Activated CD4-positive, alpha-beta T cell treated with anti-CD3 and anti-CD28 coated beads for 36 hours (primary cell): ENCODE results near the gene ATAD3A. TPM values are rescaled to one million over a fixed set of nuclear protein-coding genes. Genes with fewer than 3 reads are reported as not detected.
"Not testable (repeated sequence)": the region's sequence is repeated elsewhere in the genome, so short reads cannot be mapped to it uniquely, and the experiment has no call there.

Experiments used
- ATAC-seq: fragments of 200-7000 bp; cut with Tn5 transposase; one replicate; pipeline ENCODE4 v1.10.0; 2021; ENCODE audit warnings: mild to moderate bottlenecking, moderate library complexity
- CTCF ChIA-PET: fragments of 350-600 bp; sonication (Branson Sonifier 250); formaldehyde crosslinking; loops from one replicate; lab custom pipeline; 2021; ENCODE audit warnings: antibody characterized with exemption; lab: Charles Lee
- POLR2A ChIA-PET: fragments of 350-600 bp; sonication (Branson Sonifier 250); formaldehyde crosslinking; loops from one replicate; lab custom pipeline; 2021; ENCODE audit warnings: antibody characterized with exemption, inconsistent platforms; lab: Charles Lee
- DNase-seq: peaks from one replicate; pipeline ENCODE4 v3.0.0-alpha.2; 2020
- H3K27ac Mint-ChIP-seq: one replicate; pipeline ENCODE4 v1.8.0; 2021; ENCODE audit warnings: mixed read lengths
- H3K27me3 Mint-ChIP-seq: one replicate; pipeline ENCODE4 v1.8.0; 2021; ENCODE audit warnings: mixed read lengths
- H3K36me3 Mint-ChIP-seq: one replicate; pipeline ENCODE4 v1.8.0; 2021; ENCODE audit warnings: low read depth, mixed read lengths
- H3K4me1 Mint-ChIP-seq: one replicate; pipeline ENCODE4 v1.8.0; 2021; ENCODE audit warnings: mixed read lengths
- H3K4me3 Mint-ChIP-seq: one replicate; pipeline ENCODE4 v1.8.0; 2021; ENCODE audit warnings: mild to moderate bottlenecking, moderate library complexity, mixed read lengths
- H3K9me3 Mint-ChIP-seq: one replicate; pipeline ENCODE4 v1.8.0; 2021; ENCODE audit warnings: low read depth, mixed read lengths
- intact Hi-C, 2 experiments: fragments of 100-400 bp; cut with DNase I in 1 of 2; cut with micrococcal nuclease in 1 of 2; formaldehyde crosslinking; loops; one replicate each; pipeline versions ENCODE4 v1.14.2 to v1.15.1; 2022 to 2024; cut with DNase I, micrococcal nuclease
- total RNA-seq, 2 experiments: library from RNA; stranded (reverse); gene quantifications; one replicate each; pipeline ENCODE4 v1.2.3, GENCODE V29; 2021

Gene ATAD3A
- total RNA-seq, 2 experiments from 2014 or later = 39.9 to 42.9 TPM

DNA sequence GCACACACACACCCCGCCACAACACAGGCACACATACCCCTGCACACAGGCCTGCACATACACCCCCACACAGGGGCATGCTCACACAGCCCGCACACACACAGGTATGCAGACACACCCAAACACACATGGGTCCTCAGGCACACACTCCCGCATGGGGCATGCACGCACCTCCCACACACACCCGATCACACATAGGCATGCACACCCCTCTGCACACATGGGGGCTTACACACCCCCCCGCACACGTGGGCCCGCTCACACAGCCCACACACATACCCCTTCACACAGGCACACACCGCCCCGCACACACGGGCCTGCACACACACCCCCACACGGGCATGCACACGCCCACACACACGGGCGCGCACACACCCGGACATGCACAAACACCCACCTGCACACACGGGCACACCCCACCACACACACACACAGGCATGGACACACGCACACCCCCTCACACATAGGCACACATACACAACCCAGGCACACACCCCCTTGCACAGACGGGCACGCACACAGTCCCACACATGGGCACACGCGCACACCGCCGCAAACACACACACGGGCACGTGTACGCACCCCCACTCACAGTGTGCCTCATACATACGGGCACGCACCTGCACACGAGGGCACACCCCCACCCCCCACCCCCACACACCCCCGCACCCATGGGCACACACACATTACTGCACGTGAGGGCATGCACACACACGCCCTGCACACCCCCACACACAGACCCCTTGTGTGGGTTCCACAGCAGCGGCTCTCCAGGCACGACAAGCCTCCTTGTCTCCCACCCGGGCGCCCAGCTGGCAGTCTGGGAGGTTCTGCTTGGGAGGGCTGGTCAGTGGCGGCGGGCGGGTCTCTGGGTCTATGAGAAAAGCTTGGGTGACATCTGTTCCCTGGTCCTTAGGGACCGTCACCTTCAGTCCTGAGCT is 32.1 kb upstream of the ATAD3A start:
- Mint-ChIP-seq H3K36me3 (peaks cover 30% of the 10 kb centered on the region), H3K9me3 (no peaks in the 10 kb centered on the region), H3K4me3 (no peak overlapping the region), H3K27me3 (no peaks in the 10 kb centered on the region), H3K4me1 (peaks cover 2% of the 10 kb centered on the region), H3K27ac (no peak overlapping the region)
- intact Hi-C loops = no loop called here
- ATAC-seq = no peak
- no peak for DNase-seq
- ChIA-PET POLR2A (no interaction called here), CTCF (no interaction called here)

- intact Hi-C loops, H3K4me1 Mint-ChIP-seq, H3K9me3 Mint-ChIP-seq, POLR2A ChIA-PET, ATAC-seq, H3K27ac Mint-ChIP-seq, H3K27me3 Mint-ChIP-seq, CTCF ChIA-PET, H3K4me3 Mint-ChIP-seq, DNase-seq: not testable (repeated sequence)
- H3K36me3 Mint-ChIP-seq = peaks cover 30% of the 10 kb centered on the region
Observed at GRCh38 chr1:1480488-1480867, 31.5 kb upstream of the ATAD3A start.

DNA sequence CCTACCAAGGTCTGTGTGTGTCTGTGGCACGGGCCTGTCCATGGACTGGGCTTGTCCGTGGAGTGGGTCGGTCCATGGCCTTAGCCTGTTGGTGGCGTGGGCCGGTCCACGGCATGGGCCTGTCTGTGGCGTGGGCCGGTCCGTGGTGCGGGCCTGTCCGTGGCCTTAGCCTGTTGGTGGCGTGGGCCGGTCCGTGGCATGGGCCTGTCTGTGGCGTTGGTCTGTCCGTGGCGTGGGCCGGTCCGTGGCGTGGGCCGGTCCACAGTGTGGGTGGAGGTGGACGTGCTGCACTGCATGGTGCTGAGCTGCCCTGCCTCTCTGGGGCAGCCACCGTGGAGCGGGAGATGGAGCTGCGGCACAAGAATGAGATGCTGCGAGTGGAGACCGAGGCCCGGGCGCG is 30.2 kb upstream of the ATAD3A start:
- peaks cover 29% of the 10 kb centered on the region for H3K36me3 Mint-ChIP-seq
- intact Hi-C loops, H3K4me1 Mint-ChIP-seq, CTCF ChIA-PET, H3K27ac Mint-ChIP-seq, ATAC-seq, DNase-seq, H3K27me3 Mint-ChIP-seq, H3K9me3 Mint-ChIP-seq, POLR2A ChIA-PET, H3K4me3 Mint-ChIP-seq: not testable (repeated sequence)

DNA sequence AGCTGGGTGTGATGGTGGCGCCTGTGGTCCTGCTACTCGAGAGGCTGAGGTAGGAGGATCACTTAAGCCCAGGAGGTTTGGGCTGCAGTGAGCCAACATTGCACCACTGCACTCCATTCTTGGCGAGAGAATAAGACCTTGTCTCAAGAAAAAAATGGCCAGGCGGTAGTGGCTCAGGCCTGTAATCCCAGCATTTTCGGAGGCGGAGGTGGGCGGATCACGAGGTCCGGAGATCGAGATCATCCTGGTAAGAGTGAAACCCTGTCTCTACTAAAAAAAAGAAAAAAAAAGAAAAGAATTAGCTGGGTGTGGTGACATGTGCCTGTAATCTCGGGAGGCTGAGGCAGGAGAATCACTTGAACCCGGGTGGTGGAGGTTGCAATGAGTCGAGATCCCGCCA is 29.1 kb upstream of the ATAD3A start:
- H3K27ac Mint-ChIP-seq = no peak overlapping the region
- ChIA-PET POLR2A (no interaction called here), CTCF (interaction anchor here (1.1 kb wide), 1 partner anchor 22 kb away, joined by 3 read pairs; no protein-coding TSS in a partner anchor)
- peaks cover 23% of the 10 kb centered on the region for H3K36me3 Mint-ChIP-seq
- H3K4me3 Mint-ChIP-seq = no peak overlapping the region
- H3K9me3 Mint-ChIP-seq = no peaks in the 10 kb centered on the region
- H3K27me3 Mint-ChIP-seq = no peaks in the 10 kb centered on the region
- no peak for ATAC-seq
- intact Hi-C loops = no loop called here
- H3K4me1 Mint-ChIP-seq = no peaks in the 10 kb centered on the region
- no peak for DNase-seq

DNA sequence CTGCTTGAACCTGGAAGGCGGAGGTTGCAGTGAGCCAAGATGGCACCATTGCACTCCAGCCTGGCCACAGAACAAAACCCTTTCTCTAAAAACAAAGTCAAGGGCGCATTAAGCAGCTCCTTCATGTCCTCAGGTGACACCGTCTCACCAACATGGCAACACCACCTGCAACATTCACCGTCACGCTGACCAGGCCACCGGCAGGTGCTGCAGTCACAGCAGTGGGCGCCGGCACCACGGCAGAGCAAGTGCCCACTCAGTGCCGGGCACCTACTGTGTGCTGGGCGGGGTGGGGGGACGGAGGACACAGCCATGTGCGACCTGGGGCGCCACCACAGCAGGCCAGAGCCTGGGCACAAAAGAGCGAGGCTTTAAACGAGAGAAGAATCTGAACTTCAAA is 28.2 kb upstream of the ATAD3A start:
- ChIA-PET CTCF (interaction anchor here (1.1 kb wide), 1 partner anchor 21 kb away, joined by 3 read pairs; no protein-coding TSS in a partner anchor), POLR2A (no interaction called here)
- no peak overlapping the region for H3K4me3 Mint-ChIP-seq

GRCh38 chr1:1484976-1485750 is 26.8 kb upstream of the ATAD3A start:
- CTCF ChIA-PET, intact Hi-C loops, H3K9me3 Mint-ChIP-seq, POLR2A ChIA-PET, H3K27me3 Mint-ChIP-seq, H3K27ac Mint-ChIP-seq, DNase-seq, ATAC-seq, H3K4me3 Mint-ChIP-seq, H3K4me1 Mint-ChIP-seq: not testable (repeated sequence)
- peaks cover 28% of the 10 kb centered on the region for H3K36me3 Mint-ChIP-seq

More for the DNA sequence above, 28.2 kb upstream of the ATAD3A start:
- ATAC-seq (no peak), DNase-seq (no peak)
- Mint-ChIP-seq H3K36me3 (peaks cover 27% of the 10 kb centered on the region), H3K27me3 (no peaks in the 10 kb centered on the region), H3K27ac (no peak overlapping the region), H3K4me1 (no peaks in the 10 kb centered on the region), H3K9me3 (no peaks in the 10 kb centered on the region)
- intact Hi-C loops = no loop called here

DNA sequence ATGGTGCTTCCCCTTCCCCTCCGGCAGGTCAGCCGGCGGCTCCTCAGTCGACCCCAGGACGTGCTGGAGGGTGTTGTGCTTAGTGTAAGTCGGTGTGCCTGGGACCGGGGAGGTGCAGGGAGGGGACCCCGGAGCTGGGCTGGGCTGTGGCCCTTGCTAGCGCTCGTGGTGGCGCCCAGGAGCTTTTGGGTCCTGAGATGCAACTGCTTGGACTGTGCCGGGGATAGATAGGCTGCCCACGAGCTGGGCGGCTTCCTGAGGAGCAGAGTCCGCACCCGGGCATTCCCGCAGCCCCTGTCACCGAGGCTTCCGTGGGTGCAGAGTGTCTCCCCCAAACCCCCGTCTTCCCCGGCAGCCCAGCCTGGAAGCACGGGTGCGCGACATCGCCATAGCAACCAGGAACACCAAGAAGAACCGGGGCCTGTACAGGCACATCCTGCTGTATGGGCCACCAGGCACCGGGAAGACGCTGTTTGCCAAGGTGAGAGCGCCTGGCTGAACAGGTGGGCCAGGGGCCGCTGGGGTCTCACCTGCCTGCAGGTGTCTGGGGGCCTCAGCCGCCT is 26.1 kb upstream of the ATAD3A start:
- CTCF ChIA-PET, H3K9me3 Mint-ChIP-seq, ATAC-seq, H3K27me3 Mint-ChIP-seq, H3K4me3 Mint-ChIP-seq, H3K4me1 Mint-ChIP-seq, H3K27ac Mint-ChIP-seq, DNase-seq, intact Hi-C loops, POLR2A ChIA-PET: not testable (repeated sequence)
- peaks cover 32% of the 10 kb centered on the region for H3K36me3 Mint-ChIP-seq

DNA sequence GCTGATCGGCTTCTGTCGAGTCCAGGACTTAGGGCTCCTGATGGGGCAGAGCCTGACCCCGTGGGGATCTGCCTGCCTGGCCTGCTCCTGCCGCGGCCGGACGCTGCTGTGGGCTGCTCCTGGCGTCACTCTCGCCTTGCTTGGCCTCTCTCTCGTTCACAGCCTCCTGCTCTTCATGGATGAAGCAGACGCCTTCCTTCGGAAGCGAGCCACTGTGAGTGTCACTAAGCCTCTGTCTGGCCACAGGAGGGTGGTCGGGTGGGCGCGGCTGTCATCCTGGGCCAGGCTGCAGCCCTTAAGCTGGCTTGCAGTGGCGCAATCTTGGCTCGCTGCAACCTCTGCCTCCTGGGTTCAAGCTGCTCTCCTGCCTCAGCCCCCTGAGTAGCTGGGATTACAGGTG is 24.3 kb upstream of the ATAD3A start:
- H3K27ac Mint-ChIP-seq = no peak overlapping the region
- ATAC-seq = no peak
- no peak for DNase-seq
- H3K4me3 Mint-ChIP-seq = no peak overlapping the region
- no peaks in the 10 kb centered on the region for H3K4me1 Mint-ChIP-seq
- ChIA-PET POLR2A (no interaction called here), CTCF (no interaction called here)
- H3K27me3 Mint-ChIP-seq = no peaks in the 10 kb centered on the region
- H3K9me3 Mint-ChIP-seq = peaks cover 2% of the 10 kb centered on the region
- H3K36me3 Mint-ChIP-seq = peaks cover 40% of the 10 kb centered on the region
- intact Hi-C loops = no loop called here

DNA sequence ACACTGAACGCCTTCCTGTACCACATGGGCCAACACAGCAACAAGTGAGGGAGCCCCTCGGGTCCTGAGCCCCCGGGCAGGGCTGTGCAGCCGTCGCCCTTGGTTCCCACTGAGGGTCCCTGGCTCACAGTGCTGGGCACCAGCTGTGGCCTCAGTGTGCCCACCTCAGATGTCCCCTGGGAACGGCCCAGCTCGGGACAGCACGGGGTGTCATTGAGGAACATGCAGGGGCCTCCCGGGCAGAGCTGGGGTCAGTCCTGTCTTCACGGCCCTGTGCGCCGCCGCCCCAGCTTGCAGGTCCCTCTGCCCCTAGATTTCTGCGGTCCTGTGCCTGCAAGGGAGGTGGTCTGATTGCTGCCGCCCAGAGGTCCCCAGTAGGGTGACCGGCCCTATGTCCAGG is 22.7 kb upstream of the ATAD3A start:
- Mint-ChIP-seq H3K27me3 (no peaks in the 10 kb centered on the region), H3K9me3 (peaks cover 5% of the 10 kb centered on the region), H3K36me3 (peaks cover 50% of the 10 kb centered on the region), H3K27ac (no peak overlapping the region), H3K4me1 (no peaks in the 10 kb centered on the region), H3K4me3 (no peak overlapping the region)
- intact Hi-C loops = no loop called here
- ATAC-seq (no peak), DNase-seq (no peak)
- ChIA-PET POLR2A (no interaction called here), CTCF (no interaction called here)

DNA sequence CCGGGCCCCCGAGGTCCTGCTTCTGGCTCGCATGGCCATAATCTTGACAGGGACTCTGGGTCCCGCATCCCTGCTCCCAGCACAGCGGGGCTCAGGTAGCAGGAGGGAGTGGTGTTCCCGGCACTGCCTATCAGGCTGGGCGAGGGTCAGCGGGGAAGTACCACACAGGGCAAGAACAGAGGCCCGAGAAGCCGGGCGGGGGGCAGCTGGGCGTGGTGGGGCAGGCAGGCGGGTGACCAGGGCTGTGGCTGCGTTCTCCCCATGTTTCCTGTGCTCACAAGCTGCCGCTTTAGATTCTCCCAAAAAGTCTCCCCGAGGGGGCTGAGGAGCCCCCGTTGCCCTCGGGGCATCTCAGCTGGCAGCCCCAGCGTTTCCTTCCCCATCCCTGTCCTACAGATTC is 22.1 kb upstream of the ATAD3A start:
- Mint-ChIP-seq H3K4me3 (no peak overlapping the region), H3K27ac (no peak overlapping the region), H3K36me3 (peaks cover 53% of the 10 kb centered on the region), H3K27me3 (no peaks in the 10 kb centered on the region), H3K4me1 (no peaks in the 10 kb centered on the region), H3K9me3 (peaks cover 5% of the 10 kb centered on the region)
- ChIA-PET CTCF (no interaction called here), POLR2A (no interaction called here)
- DNase-seq (no peak), ATAC-seq (no peak)
- intact Hi-C loops = no loop called here

DNA sequence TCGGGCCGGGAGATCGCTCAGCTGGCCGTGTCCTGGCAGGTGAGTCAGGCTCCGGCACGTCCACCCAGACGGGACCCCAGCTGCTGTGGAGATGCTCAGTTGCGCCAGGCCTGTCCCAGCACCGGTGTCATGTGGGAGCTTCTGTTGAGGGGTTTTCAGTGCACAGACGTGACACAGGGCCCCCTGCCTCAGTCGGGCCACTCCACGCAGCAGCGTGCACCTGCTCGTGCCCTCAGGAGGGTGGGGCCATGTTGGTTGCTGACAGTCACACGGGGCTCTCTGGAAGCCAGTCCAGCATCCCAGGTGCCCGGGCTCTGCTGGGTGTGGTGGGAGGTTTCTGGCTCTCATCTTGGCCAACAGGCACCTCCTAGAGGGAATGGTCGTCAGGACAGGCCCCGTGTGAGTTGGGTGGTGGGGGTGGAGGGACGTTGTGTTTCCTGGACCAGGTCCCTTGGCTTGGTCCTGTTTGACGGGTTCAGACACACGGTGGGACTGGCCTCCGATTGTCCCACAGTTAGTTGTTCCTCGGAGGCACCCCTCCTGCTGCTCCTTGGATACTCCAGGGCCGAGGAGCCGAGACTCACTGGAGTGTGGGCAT is 21.2 kb upstream of the ATAD3A start:
- peaks cover 5% of the 10 kb centered on the region for H3K9me3 Mint-ChIP-seq

More for the DNA sequence above, 21.2 kb upstream of the ATAD3A start:
- Mint-ChIP-seq H3K4me1 (no peaks in the 10 kb centered on the region), H3K27ac (no peak overlapping the region), H3K27me3 (no peaks in the 10 kb centered on the region), H3K4me3 (no peak overlapping the region), H3K36me3 (peaks cover 53% of the 10 kb centered on the region)
- CTCF ChIA-PET = no interaction called here
- DNase-seq (no peak), ATAC-seq (no peak)
- intact Hi-C loops = no loop called here
- POLR2A ChIA-PET = no interaction called here
